Hepatic stellate cell (primary cell): ENCODE results near the gene WDFY4.

Experiments
- DNase-seq: peaks from one replicate; pipeline ENCODE4 v3.0.0; 2011; ENCODE audit warnings: low spot score

WDFY4 gene

GRCh38 chr10:48910548-48910947, 225.9 kb downstream of the WDFY4 start:
- DNase-seq: no peak

DNA sequence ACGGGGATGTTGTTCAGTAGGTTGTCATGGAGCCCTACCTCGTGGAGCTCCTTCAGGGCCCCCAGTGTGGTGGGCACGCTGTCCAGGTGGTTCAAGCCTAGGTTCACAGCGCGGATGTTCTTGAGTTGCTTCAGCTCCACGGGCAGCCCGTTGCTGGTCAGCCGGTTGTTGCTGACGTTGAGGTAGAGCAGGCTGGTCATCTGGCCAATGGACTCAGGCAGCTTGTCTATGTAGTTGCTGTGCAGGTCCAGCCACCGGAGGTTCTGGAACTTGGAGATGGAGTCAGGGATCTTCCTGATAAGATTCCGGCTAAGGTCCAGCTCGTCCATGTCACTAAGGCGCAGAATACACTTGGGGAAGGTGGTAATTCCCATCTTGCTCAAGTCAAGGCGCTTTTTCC, 229.0 kb downstream of the WDFY4 start:
- no peak for DNase-seq

GRCh38 chr10:48923748-48924147, 239.1 kb downstream of the WDFY4 start:
- DNase-seq: no peak

- no peak for DNase-seq
Measured at GRCh38 chr10:48924988-48925387, 240.3 kb downstream of the WDFY4 start.

GRCh38 chr10:48926255-48926654, 241.6 kb downstream of the WDFY4 start:
- no peak for DNase-seq

- no peak for DNase-seq
Measured at GRCh38 chr10:48926764-48927540, 242.3 kb downstream of the WDFY4 start.

GRCh38 chr10:48929413-48929990, 244.8 kb downstream of the WDFY4 start:
- no peak for DNase-seq

DNA sequence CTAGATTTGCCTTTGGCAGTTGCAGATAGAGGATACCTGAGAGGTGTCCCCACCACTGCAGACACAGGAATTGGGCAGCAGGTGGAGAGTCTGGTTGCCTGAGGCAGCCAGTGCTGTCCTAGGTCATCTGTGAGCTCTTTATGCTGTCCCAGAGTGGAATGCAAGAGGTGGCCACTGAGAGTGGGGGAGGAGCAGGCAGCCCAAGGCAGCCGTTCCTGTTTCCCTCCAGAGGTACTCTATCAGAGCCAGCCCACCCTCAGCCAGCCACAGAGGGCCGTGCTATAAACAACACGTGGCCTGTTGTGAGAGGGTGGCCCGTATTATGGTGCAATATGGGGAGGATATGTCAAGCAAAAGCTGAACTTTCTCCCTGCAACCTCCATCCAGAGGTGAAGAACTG, 246.5 kb downstream of the WDFY4 start:
- DNase-seq: no peak

DNA sequence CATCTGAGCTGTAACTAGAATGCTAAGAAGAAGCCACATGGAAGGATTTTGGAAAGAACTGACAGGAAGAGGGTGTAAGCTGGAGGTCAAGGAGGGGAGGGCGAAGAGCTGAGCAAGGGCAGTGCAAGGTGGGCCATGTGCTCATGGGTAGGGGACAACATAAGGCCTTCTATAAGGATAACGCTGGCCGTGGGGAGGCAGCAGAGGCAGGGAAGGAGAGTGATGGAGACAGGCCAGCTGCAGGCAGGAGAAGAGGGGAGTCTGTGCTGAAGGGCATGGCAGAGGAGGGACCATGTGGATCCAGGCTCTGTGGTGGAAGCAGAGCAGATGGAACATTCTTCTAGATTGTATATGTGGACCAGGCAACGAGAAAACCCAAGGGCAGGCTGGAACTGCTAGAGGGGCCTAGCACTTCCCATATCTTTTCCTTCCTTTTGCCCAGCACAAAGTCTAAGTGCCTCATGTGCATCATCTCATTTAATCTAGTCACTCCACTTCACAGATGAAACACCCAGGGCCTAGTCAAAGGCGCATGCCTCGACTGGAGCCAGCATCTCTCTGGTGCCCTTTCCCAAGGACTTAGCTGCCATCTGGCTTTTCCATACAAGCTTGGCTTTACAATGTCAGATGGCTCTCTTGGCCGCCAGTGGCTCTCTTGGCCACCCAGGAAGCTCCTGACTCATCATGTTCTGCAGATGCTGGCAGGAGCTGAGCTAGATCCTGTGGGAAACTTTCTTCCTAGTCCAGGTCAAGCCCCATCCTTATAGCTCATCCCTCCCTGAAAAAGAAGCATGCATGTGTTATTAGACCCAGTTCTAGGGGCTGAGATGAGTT, 248.4 kb downstream of the WDFY4 start:
- no peak for DNase-seq

GRCh38 chr10:48934672-48935501, 250.2 kb downstream of the WDFY4 start:
- DNase-seq: no peak

GRCh38 chr10:48935577-48935976, 250.9 kb downstream of the WDFY4 start:
- no peak for DNase-seq

GRCh38 chr10:48937796-48938195, 253.1 kb downstream of the WDFY4 start:
- DNase-seq: no peak

DNA sequence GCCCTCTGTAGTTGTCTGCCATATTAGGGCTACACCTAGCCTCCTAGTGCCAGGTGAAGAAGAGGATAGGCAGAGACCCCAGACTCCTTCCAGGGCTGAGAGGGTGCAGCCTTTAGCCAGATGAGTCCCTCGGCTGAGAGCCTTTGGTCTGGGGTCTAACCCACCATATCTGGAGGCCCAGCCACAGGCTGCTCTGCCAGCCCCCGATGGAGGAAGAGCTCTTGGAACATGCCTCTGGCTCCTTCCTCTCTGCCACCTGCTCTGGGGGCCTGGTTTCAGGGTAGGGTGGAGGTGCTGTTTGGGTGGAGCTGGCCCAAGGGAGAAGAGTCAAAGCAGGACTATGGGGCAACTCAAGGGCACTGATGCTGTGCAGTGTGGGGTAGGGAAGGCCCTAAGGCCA, 253.6 kb downstream of the WDFY4 start:
- DNase-seq: no peak

DNA sequence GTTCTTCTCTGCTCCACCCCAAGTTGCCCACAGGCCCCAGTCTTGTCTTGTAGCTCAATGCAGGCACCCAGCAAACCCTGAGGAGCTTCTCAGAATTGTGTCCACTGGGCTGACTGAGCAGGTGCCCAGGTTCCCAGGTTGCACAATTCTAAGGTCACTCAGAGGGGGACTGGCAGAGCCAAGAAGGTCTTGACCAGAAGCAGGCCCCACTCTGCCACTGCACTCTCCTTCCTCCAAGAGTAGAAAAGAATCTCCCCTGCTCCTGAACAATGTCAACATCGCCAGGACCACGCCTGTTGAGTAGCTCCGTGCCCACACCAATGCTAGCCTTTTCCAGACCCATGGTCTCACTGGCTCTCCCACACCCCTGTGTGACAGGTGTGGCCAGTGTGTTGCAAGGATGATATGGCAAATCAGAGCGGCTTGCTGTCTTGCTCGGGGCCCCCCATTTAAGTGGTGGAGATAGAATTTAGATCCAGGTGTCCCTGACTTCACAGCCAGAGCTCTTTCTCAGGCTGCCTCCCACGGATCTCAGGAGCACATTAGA, 254.4 kb downstream of the WDFY4 start:
- DNase-seq: no peak

- DNase-seq: no peak
Measured at GRCh38 chr10:48939790-48940325, 255.2 kb downstream of the WDFY4 start, which contains the start of gene LRRC18. Gene LRRC18 (minus strand): TSS chr10:48939840. CDS start chr10:48914155, 25,685 bp downstream.

DNA sequence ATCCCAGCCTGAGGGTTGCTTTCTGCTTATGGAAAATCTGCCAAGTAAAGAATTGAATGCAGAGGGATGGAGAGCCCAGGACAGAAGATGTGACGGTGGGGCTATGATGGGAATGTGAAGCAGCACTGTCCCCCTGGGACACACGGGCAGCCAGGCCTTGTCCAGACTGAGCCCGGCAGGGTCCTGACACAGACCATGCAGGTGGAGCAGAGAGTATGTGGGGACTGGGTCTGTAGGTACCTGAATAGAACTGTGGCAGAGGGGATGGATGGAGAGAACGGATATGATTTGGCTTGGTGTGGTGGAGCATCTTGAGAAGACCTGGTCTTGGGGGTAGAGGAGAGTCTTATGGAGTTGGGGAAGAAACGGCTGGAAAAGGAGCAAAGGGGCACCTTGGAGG, 255.7 kb downstream of the WDFY4 start:
- no peak for DNase-seq

GRCh38 chr10:48940958-48941357, 256.3 kb downstream of the WDFY4 start:
- no peak for DNase-seq

DNA sequence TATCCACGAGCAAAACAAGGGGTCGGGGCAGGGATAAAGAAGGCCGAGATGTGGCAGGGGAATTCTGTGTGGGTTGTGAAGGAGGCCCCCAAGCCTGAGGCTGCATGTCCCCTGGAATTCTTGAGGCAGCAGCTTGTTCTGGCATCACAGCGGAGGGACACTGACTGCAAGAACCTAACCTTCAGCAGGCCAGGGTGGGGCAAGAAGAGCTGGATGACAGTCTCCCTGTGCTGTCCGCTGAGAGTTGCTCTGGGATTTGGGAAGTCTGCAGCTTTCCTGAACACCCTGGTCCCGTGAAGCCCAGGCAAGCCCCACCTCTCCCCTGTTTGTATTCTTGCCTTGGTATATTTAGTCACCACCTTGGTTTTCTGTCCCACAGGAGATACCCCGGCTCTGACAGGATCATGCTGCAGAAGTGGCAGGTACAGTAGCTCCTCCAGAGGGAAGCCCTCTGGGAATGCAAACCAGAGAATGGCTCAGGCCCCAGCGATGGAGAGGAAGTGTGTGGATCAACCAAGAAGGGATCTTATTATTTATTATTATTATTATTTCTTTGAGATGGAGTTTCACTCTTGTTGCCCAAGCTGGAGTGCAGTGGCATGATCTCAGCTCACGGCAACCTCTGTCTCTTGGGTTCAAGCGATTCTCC, 256.9 kb downstream of the WDFY4 start:
- no peak for DNase-seq

- no peak for DNase-seq
Measured at GRCh38 chr10:48943096-48943495, 258.4 kb downstream of the WDFY4 start.

GRCh38 chr10:48944171-48944570, 259.5 kb downstream of the WDFY4 start:
- no peak for DNase-seq
